Mammary microvascular endothelial cell (primary cell): ENCODE data around the gene STEAP2. TPM values are rescaled to one million over a fixed set of nuclear protein-coding genes. Genes with fewer than 3 reads are reported as not detected.

Experiments
- total RNA-seq: library from RNA; depleted of rRNA; stranded (reverse); fragments of >200 nt; gene quantifications from 2 replicates; pipeline ENCODE4 v1.2.3, GENCODE V29; 2015

Gene STEAP2
- 0.54 and 0.80 TPM in 2 replicates for total RNA-seq

GRCh38 chr7:90211391-90212148, at the start of gene STEAP2:
TSS of gene STEAP2 (plus strand) at chr7:90211740. CDS start at chr7:90225083, 13,343 bp downstream.

GRCh38 chr7:90244909-90245851, 33.6 kb downstream of the STEAP2 start, which contains the start of gene CFAP69:
TSS of gene CFAP69 (plus strand) at chr7:90245174. CDS start at chr7:90245425, 251 bp downstream.

Other genes with a start within 250 kb of the STEAP2 start
- 25.1 and 27.2 TPM in 2 replicates for gene STEAP1, start 57.3 kb upstream of the STEAP2 start, total RNA-seq
- 0.27 and 0.74 TPM in 2 replicates for gene CFAP69, start 33.4 kb downstream of the STEAP2 start, total RNA-seq
- not detected in 2 replicates for gene FAM237B, start 109.6 kb downstream of the STEAP2 start, total RNA-seq
- gene GTPBP10, start 135.0 kb downstream of the STEAP2 start, total RNA-seq: 12.8 and 16.5 TPM in 2 replicates
- gene CLDN12, start 191.7 kb downstream of the STEAP2 start, total RNA-seq: 3.2 and 3.8 TPM in 2 replicates